ENCODE data around the gene MUTYH. TPM values are rescaled to one million over a fixed set of nuclear protein-coding genes. Genes with fewer than 3 reads are reported as not detected.

Gene MUTYH
- total and polyA plus RNA-seq, 11 donors, result 4.4 to 11.9 (median 7.0) TPM

DNA sequence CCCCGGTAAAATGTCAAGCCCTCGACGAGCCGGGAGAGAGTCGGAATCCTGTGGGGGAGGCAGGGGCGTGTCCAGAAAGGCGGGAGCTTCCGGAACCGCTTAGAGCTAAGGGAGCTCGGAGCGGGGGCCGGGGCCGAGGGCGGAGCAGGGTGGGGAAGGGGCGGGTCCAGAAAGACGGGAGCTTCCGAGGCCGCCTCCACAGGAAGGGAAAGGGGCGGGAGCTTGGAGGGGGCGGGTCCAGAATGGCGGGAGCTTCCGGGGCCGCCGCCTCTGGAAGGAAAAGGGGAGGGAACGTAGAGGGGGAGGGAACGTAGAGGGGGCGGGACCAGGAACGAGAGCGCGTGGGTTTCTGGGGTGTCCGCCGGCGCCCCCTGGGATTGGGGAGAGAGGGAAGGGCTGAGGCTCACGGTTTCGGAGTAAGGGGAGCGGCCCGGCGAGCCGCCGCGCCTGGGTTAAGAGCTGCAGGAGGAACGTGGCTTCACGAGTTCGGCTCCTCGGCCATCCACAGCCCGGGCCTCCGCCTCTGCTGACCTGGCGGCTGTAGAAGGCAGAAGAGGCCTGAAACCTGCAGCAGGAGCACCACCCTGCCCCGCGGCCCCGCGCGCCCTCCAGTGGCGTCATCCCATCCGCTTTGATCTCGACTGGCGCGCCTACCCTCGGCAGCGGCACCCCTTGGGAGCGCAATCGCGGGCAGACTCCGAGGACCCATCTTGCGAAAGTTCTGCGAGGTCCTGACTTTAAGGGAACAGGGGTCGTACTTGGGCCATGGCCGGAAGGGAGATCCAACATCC lies 36.5 kb downstream of the MUTYH start:
- peak in 1 of 2 donors; percentile 49 for TF ChIP-seq POLR2A (IDR thresholded peaks at IDR 0.05)
- TF ChIP-seq, protein P1, sequence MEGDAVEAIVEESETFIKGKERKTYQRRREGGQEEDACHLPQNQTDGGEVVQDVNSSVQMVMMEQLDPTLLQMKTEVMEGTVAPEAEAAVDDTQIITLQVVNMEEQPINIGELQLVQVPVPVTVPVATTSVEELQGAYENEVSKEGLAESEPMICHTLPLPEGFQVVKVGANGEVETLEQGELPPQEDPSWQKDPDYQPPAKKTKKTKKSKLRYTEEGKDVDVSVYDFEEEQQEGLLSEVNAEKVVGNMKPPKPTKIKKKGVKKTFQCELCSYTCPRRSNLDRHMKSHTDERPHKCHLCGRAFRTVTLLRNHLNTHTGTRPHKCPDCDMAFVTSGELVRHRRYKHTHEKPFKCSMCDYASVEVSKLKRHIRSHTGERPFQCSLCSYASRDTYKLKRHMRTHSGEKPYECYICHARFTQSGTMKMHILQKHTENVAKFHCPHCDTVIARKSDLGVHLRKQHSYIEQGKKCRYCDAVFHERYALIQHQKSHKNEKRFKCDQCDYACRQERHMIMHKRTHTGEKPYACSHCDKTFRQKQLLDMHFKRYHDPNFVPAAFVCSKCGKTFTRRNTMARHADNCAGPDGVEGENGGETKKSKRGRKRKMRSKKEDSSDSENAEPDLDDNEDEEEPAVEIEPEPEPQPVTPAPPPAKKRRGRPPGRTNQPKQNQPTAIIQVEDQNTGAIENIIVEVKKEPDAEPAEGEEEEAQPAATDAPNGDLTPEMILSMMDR (IDR thresholded peaks at IDR 0.05), result peak; percentile 48 to 80 (median 66)
- DNase-seq (peak; percentile 98 to 99 (median 99)), ATAC-seq (peak; percentile 98)
- H3K27ac ChIP-seq, result peak overlapping the region; percentile 76 to 98 (median 92)
- intact Hi-C loops (cut with DNase I), result loop anchor here in 8 of 10 donors (1.0 to 10.0 kb wide), 14 partner anchors 34 to 573 kb away; partner anchors contain the start of genes BEST4 (in 4 of the 8), TESK2 (in 4 of the 8), MUTYH (in 3 of the 8) and TOE1 (in 3 of the 8)
- H3K27me3 ChIP-seq, result no peaks in the 10 kb centered on the region
- H3K4me1 ChIP-seq, result peaks cover 0 to 17% (median 14%) of the 10 kb centered on the region in 12 donors
- H3K4me3 ChIP-seq, result peak overlapping the region; percentile 57 to 89 (median 71)
- H3K36me3 ChIP-seq, result no peaks in the 10 kb centered on the region
- no peaks in the 10 kb centered on the region for H3K9me3 ChIP-seq
- 1 to 2% (median 1%) methylated on average over 45 to 68 of the region's 68 CpGs for WGBS, 4 donors

DNA sequence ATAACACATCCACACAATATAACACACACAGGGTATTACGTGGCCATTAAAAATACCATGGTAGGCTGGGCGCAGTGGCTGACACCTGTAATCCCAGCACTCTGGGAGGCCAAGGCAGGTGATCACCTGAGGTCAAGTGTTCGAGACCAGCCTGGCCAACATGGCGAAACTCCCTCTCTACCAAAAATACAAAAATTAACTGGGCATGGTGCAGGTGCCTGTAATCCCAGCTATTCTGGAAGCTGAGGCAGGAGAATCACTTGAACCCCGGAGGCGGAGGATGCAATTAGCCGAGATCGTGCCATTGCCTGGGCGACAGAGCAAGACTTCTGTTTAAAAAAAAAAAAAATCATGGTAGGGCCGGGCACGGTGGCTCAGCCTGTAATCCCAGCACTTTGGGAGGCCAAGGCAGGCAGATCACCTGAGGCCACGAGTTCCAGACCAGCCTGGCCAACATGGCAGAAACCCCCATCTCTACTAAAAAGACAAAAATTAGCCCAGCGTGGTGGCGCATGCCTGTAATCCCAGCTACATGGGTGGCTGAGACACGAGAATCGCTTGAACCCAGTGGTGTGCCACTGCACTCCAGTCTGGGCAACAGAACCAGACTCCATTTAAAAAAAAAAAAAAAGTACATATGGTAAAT lies 37.6 kb downstream of the MUTYH start:
- Histone ChIP-seq H3K36me3 (no peaks in the 10 kb centered on the region), H3K9me3 (no peaks in the 10 kb centered on the region), H3K27ac (peak overlapping the region in 10 of 12 donors; percentile 83 to 98 (median 88)), H3K27me3 (no peaks in the 10 kb centered on the region), H3K4me1 (peaks cover 0 to 17% (median 14%) of the 10 kb centered on the region in 12 donors), H3K4me3 (peak overlapping the region in 11 of 12 donors; percentile 47 to 89 (median 71))
- intact Hi-C loops (cut with DNase I), result loop anchor here in 8 of 10 donors (1.0 to 10.0 kb wide), 13 partner anchors 35 to 570 kb away; partner anchors contain the start of genes BEST4 (in 4 of the 8), TESK2 (in 4 of the 8), MUTYH (in 3 of the 8) and TOE1 (in 3 of the 8)
- peak in 1 of 5 donors; percentile 27 for DNase-seq
- no peak for ATAC-seq
- 84 to 91% (median 89%) methylated on average over 16 of the region's 16 CpGs for WGBS, 4 donors
- TF ChIP-seq POLR2A (IDR thresholded peaks at IDR 0.05), result no peak
- TF ChIP-seq, protein P1 (IDR thresholded peaks at IDR 0.05), result no peak

DNA sequence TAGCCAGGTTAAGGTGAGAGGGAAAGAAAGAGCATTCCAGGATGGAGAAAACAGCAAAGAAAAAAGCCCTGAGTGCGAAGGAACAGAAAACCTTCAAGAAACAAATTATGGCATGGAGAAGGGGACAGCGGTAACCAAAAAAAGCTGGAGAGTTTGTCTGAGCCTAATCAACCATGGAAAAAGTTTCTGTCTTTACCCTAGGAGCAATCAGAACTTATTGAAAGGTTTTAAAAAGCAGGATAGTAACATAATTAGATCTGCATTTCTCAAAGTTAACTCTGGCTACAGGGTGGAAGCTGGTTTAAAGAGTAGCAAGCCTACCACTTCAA lies 39.6 kb downstream of the MUTYH start:
- H3K27me3 ChIP-seq, result no peaks in the 10 kb centered on the region
- H3K4me1 ChIP-seq, result peaks cover 0 to 17% (median 14%) of the 10 kb centered on the region in 12 donors
- H3K9me3 ChIP-seq, result no peaks in the 10 kb centered on the region
- intact Hi-C loops (cut with DNase I), result loop anchor here (1.0 to 10.0 kb wide), 16 partner anchors 37 to 568 kb away; partner anchors contain the start of genes BEST4 (in 4 of the 10), BTBD19 (in 1 of the 10), DYNLT4 (in 1 of the 10) and PLK3 (in 1 of the 10)
- H3K4me3 ChIP-seq, result no peak overlapping the region
- no peaks in the 10 kb centered on the region for H3K36me3 ChIP-seq
- H3K27ac ChIP-seq, result no peak overlapping the region
- TF ChIP-seq, protein P1 (IDR thresholded peaks at IDR 0.05), result no peak
- TF ChIP-seq POLR2A (IDR thresholded peaks at IDR 0.05), result no peak
- WGBS, 4 donors, result 52 to 70% (median 59%) methylated on average over 2 of the region's 2 CpGs
- ATAC-seq (no peak), DNase-seq (no peak)
